Stimulated activated CD8-positive, alpha-beta memory T cell treated with anti-CD3 and anti-CD28 coated beads, Interleukin-4, amount 100 ng/mL, for 48 hours (primary cell): Measurements from ENCODE around the gene CD1B.
"Not testable (repeated sequence)": the region's sequence is repeated elsewhere in the genome, so short reads cannot be mapped to it uniquely, and the experiment has no call there.

Experiments
- DNase-seq: peaks from one replicate; pipeline ENCODE4 v3.0.0-alpha.2; 2020

The CD1B gene

DNA sequence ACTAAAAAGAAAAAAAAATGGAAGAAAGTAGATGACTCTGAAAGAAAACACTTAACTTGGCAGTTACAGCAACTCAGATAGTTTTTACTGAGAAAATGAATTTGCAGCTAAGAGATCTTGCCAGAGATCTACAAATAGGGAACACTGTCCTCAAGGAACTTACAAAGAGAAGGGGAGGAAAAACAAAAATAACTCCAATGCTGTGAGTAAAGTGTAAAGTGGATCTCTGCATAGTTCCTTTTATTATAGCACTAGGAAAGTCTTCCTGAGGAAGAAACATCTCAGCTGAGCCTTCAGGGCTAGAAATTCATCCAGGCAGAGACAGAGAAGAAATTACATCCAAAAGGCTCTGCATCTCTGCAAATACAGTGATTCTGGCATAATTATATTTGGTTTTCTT lies 3.9 kb downstream of the CD1B start:
- DNase-seq, result no peak

DNA sequence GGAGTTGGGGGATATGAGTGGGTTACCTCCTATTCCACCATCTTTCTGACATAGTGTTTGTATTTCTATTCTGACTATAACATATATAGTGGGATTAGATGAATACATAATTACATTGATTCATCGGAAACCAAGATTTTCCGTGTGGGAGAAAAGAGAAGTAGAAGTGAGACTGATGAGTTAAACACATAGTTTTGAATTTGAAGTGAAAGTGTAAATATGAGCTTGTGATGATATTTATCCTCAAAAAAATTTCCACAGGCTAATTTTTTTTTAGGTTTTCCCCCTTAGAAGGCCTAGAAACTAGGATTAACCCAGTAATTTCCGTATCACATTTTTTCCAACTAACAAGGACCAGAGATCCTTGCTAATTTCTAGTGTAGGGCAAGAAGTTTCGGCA lies 6.9 kb downstream of the CD1B start:
- DNase-seq, result no peak

DNA sequence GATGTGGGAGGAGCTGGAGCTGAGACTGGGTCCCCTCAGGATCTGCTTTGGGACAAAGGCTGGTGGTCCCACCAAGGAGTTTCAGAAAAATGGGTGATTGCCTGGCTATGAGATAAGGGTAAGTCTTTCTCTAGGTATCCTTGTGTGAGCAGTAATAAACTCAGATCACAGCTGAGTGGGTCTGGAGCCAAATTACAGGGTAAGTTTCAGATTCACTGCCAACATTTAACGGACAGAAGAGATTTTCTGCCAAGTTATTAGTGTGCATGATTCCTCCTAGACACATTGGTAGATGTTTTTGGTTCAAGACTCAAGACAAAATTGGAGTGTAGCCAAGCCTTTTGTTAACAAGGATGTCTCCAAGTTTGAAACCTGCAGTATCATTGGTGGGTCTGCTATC lies 7.5 kb downstream of the CD1B start:
- DNase-seq, result no peak

DNA sequence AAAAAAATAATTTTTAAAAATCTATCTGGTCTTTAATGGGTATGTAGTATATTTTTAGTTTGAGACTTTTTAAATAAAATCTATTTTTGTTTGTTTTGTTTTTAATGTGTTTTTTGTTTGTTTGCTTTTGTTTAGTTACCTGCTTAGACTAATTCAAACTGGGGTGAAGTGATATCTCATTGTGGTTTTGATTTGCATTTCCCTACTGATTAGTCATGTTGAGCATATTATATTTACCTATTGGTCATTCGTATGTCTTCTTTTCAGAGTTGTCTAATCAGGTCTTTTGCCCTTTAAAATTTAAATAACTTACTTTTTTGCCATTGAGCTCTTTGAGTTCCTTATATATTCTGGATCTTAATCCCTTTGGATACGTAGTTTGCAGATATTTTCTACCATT lies 20.3 kb downstream of the CD1B start:
- DNase-seq, result no peak

DNA sequence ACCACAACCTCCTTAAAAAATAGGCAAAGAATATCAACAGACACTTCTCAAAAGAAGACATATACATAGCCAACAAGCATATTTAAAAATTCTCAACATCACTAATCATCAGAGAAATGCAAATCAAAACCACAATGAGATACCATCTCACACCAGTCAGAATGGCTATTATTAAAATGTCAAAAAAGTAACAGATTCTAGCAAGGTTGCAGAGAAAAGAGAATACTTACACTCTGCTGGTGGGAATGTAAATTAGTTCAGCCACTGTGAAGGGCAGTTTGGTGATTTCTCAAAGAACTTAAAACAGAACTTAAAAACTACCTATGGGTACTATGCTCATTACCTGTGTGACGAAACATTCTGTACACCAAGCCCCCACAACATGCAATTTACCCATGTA lies 20.7 kb downstream of the CD1B start:
- no peak for DNase-seq

DNA sequence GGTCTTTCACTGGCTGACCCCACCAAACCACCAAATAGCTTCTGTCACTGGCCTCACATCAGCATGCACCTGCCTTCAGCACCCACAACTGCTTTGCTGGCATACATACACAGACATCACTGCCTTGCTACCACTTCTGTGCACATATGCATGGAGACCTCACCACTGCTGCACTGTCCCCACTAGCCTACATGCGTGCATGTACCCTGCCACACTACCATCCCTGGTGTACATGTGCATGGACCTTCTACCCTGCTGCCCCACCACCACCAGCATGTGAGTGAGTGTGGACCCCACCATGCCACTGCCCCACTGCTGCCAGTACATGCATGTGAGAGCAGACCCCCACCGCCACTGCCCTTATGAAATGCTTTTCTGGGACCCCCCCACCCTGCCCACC lies 35.5 kb downstream of the CD1B start:
- no peak for DNase-seq

DNA sequence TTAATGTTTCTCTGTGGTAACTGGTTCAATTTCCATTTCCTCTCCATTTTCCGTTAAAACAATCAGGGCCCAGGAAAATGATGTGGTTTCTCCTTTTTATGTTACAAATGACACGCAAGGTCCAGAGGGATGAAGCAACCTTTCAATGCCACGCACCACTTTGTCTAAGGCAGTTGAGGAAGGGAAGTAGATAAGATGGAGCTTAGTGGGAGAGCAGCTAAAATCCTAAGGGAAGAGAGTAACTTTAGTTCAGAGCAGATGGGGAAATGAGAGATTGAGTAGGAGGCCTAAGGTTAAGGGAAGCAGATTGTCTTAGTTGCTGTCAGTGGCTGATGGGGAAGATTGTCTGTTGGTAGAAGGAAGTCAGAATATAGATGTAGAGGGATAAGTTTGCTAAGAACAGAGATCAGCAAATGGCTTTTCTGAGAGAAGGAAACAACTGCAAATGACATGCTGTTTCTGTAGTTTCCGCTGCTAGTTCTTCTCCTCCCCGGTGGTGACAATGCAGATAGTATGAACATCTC lies 40.9 kb downstream of the CD1B start:
- DNase-seq, result no peak

DNA sequence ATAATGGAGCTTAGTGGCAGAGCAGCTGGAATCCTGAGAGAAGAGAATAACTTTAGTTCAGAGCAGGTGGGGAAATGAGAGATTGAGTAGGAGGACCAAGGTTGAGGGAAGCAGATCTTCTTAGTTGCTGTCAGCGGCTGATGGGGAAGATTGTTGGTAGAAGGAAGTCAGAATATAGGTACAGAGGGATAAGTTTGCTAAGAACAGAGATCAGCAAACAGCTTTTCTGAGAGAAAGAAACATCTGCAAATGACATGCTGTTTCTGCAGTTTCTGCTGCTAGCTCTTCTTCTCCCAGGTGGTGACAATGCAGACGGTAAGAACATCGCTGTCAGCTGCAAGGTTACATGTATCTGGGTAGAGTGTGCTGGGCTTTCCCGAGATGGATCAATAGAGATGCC lies 41.5 kb downstream of the CD1B start, which contains the start of gene CD1C:
TSS of gene CD1C (plus strand) at position 113 of the 400 bp plus-strand sequence. CDS start at position 255, 142 bp downstream.
- no peak for DNase-seq

DNA sequence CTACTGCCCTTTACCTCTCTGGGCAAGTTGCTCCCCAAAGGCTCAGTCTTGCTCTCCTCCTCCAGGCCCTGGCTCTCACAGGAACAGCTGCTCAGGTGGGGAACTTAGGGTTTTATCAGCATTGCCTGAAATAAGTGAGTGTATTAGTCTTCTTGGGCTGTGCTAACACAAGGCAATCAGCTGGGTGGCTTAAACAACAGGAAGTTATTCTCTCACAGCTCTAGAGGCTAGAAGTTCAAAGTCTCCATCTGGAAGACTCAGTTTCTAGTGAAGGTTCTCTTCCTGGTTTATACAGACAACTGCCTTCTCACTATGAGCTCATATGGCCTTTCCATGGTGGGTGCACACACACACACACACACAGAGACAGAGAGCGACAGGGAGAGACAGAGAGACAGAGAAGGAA lies 44.4 kb downstream of the CD1B start:
- DNase-seq, result no peak

DNA sequence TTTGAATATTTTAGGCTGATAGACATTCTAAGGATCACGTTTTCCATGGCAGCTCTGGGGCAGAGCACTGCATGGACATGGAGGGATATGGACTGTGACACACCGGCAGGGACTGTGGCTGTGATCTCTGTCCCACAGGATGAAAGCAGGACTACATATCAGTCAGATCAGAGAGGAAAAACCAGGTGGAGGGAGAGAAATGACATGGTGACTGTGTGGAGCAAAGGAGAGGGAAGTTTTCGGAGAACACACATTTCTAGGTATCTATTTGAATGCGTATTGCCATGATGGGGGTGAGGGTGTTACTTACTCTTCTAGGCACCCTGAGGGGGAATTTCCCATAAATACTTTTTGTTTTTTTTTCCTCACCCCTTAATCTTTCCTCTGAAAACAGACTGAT lies 44.8 kb downstream of the CD1B start:
- no peak for DNase-seq

DNA sequence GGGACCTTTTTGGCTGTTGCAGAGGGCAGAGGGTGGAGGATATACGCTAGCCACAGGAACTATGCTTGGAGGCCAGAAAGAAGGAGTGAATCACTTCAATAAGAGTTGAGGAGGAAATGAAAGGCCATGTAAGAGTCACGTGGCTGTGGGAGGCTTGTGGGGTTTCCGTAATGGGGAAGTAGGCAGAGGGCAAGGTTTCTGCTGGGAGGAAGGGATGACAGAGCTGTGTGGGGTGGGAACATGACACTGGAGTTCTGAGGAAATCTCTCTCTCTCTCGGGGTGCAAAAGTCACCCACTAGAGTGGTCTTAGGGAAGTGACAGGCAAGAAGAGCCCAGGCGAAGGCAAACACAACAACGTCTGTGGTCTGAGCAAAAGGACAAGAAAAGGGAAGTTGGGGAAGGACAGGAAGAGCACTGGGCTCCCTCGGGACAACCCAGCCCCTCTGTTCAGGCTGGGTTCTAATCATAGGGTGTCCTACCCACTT lies 45.5 kb downstream of the CD1B start:
- peak; percentile 32 for DNase-seq

DNA sequence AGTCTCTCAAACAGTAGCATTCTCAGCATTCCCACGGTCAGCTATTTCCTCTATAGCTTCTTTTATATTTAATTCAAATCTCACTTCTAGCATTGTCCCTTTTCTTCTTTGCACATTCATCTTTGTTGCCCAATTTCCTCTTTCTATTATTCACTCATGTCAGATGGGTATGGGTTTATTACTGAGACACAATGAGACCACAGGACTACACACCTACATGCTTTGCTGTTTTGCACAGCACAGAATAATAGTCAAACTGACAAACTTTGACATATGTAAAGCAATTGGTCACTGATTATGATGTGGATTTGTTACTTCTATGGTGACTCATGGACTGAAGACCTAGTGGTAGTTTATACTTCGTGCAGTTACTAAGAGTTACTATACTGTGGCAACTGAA lies 47.4 kb downstream of the CD1B start:
- no peak for DNase-seq

DNA sequence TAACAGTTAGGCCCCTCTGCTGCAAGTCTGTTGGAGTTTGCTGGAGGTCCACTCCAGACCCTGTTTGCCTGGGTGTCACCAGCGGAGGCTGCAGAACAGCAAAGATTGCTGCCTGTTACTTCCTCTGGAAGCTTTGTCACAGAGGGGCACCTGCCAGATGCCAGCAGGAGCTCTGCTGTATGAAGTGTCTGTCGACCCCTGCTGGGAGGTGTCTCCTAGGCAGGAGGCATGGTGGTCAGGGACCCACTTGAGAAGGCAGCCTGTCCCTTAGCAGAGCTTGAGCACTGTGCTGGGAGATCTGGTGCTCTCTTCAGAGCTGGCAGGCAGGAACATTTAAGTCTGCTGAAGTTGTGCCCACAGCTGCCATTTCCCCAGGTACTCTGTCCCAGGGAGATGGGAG lies 48.9 kb downstream of the CD1B start:
- DNase-seq, result not testable (repeated sequence)
